ENCODE data around the gene LRRC56. TPM values are rescaled to one million over a fixed set of nuclear protein-coding genes. Genes with fewer than 3 reads are reported as not detected.

LRRC56 gene
- total RNA-seq (2014; rRNA removed; shearing (Covaris generic)) = 0.25 and 0.34 TPM in 2 replicates

GRCh38 chr11:536841-537621 is at the start of gene LRRC56:
Gene LRRC56 (plus strand): TSS chr11:537527. CDS start chr11:540685, 3,158 bp downstream.
- DNase-seq (ENCODE audit: low read depth) = peak; percentile 86

DNA sequence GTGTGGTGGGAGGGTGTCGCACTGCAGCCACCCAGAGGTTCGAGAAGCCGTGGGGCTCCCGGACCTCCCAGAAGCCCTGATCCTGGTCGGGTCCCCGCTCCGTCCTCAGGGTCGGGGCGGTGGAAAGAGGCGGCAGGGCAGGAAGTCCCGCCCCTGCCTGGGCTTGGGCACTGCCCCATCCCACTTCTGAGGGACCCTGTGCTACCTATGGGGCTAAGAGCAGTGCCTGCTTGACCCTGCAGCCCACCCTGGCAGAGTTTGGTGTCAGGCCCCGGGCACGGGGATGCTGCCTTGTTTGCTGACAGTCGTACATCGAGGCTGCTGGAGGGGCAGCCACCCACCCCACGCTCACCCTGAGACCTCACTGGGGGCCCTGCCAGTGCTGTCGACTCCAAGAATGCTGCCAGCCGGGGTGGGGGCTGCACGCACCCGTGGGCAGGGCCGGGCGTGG is 49.7 kb upstream of the LRRC56 start:
- DNase-seq (ENCODE audit: low read depth) = no peak

DNA sequence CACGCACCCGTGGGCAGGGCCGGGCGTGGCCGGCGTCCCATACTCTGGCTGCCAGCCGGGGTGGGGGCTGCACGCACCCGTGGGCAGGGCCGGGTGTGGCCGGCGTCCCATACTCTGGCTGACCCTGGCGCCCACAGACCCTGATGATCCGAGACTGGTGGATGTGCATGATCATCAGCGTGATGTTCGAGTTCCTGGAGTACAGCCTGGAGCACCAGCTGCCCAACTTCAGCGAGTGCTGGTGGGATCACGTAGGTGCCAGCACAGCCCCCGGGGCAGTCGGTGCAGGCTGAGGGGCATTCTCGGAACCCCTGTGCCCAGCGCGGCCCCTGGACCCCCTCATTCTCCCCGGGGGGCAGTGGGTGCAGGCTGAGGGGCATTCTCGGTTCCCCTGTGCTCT is 49.3 kb upstream of the LRRC56 start:
- DNase-seq (ENCODE audit: low read depth) = no peak

GRCh38 chr11:488579-488978 is 48.7 kb upstream of the LRRC56 start:
- DNase-seq (ENCODE audit: low read depth) = no peak

DNA sequence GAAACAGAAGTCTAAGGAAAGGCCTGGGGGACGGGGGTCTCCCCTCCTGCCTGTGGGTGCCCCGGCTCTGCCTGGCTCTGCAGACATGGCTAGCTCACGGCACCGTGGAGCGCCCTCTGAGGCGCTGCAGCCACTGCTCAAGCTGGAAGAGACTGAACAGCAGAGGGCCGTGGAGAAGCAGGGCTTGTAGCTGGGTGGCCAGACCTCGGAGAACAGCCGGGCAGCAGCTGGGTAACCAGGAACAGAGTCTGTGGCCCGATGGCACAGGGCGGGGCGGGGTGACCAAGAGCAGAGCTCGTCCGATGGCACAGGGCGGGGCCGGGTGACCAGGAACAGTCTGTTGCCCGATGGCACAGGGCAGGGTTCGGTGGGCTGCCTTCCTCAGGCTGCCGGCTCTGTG is 48.3 kb upstream of the LRRC56 start:
- DNase-seq (ENCODE audit: low read depth) = no peak

- DNase-seq (ENCODE audit: low read depth) = no peak
Measured at GRCh38 chr11:489610-490185, 47.6 kb upstream of the LRRC56 start.

DNA sequence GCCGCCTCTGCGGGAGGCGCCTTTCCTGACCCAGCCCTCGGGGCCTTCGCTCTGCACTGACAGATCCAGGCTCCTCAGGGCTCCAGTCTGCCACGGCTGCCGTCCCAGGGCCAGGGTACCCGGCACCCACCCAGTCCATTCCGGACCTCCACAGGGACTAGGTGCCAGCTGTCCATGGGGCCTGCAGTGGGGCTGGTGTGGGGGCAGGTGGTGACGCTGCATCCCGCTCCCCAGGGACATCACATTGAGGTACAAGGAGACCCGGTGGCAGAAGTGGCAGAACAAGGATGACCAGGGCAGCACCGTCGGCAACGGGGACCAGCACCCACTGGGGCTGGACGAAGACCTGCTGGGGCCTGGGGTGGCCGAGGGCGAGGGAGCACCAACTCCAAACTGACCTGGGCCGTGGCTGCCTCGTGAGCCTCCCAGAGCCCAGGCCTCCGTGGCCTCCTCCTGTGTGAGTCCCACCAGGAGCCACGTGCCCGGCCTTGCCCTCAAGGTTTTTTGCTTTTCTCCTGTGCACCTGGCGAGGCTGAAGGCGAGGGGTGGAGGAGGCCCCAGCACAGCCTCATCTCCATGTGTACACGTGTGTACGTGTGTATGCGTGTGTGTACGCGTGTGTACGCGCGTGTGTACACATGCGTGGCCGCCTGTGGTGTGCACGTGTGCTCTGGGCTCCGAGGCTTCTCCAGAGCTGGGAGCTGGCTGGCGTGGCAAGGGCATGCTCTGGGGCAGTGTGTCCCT is 47.0 kb upstream of the LRRC56 start:
- no peak for DNase-seq (ENCODE audit: low read depth)

DNA sequence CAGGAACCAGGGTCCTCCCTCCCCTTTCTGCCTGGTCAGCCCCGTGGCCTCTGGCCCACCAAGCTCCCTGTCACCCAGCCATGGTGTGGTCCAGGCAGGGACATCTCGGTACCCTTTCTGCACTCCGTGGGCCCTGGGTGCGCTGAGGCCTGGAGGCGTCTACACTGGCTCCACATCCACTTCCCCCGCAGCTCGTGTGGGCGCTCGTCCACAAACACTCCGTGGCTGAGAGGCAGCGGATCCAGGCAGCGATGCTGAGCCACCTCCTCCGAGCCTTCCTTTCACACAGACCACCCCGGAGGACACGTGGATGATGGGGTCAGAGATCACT is 46.4 kb upstream of the LRRC56 start:
- no peak for DNase-seq (ENCODE audit: low read depth)

GRCh38 chr11:491358-491757 is 46.0 kb upstream of the LRRC56 start:
- no peak for DNase-seq (ENCODE audit: low read depth)

DNA sequence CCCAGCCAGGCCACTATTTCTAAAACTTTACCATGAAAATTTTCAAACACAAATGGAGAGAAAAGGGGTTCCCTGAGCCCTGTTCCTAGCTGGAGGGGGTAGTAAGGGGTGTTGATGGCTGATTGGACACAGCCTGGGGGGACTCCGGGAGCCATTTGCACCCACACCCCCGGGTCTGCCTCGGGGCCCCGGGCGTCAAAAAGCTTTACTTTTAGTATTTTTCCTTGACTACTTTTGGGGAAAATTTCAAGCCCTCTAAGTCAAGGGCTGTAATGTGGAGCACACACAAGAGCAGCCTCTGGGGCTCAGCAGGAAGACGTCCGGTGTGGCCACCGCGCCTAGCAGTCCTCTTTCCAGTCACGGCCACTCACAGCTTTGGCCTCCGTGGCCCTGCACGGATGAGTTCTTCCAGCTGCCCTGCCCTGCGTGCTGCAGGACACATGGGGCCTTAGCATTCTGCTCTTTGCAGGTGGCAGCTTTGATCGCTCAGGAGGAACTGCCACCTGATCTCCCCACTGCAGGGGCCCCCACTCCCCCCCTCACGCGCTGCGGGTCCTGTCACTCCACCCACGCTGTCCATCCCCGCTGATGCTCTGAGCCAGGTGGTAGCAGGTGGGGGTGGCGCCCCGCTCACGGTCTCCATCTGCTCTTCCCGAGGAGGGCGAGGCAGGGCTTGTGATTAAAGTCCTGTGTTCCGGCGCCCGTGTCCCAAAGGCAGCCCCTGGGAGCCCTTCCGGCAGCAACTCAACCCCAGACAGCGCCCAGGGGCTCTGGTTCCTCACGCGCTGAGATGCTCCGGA is 44.7 kb upstream of the LRRC56 start:
- DNase-seq (ENCODE audit: low read depth) = no peak

DNA sequence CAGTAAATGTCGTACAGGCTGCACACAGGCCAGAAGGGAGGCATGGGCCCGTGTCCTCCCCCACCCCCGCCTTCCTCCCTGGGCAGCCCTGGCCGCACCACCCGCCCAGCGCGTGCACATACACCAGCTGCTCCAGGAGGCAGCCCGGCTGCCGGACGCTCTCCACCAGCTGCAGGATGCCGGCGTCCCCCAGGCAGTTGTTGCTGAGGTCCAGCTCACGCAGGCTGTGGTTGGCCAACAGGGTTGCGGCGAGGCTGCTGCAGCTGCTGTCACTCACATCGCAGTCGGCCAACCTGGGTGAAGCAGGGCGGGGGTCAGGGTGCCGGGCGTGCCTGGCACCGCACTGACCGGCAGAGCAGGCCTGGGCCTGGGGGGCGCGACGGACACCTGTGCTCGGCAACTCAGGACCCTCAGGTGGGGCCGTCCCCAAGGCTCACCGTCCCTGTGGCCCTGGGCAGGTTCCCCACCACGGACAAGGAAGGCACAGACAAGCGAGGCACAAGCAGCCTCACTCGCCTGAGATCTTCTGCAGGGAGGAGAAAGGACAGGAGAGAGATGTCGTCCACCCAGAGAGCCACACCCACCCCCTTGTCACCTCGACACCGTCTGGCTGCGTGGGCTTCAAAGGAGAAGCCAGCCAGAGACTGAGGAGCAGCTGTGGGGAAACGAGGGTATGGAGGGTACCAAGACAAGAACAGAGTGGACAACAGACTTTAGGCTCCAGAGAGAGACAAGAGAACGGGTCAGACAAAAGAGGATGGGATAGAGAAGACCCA is 42.4 kb upstream of the LRRC56 start:
- DNase-seq (ENCODE audit: low read depth) = no peak

GRCh38 chr11:495537-495931 is 41.8 kb upstream of the LRRC56 start:
- peak; percentile 7 for DNase-seq (ENCODE audit: low read depth)

- DNase-seq (ENCODE audit: low read depth) = no peak
Measured at GRCh38 chr11:496834-497564, 40.3 kb upstream of the LRRC56 start.

DNA sequence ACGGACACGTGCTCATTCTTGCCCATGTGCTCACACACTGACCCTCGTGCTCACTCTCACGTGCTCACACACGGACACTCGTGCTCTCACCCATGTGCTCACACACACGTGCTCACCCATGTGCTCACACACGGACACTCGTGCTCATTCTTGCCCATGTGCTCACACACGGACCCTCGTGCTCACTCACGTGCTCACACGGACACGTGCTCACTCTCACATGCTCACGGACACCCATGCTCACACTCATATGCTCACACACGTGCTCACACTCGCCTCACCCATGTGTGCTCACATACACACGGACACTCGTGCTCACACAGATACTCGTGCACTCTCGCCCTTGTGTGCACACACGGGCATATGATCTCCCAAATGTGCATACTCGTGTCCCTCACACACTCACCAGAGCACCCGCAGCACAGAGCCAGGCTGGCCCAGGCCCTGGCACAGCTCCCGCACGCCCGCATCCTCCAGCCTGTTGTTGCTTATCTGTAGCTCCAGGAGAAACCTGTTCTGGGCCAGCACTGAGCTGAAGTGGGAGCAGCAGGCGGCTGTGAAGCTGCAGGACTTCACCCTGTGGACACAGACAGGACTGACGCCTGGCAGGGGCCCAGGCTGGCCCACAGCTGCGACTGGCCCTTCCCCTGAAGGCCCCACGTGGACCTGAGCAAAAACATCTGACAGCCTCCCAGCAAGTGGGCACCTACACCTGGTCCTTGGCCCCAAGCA is 39.6 kb upstream of the LRRC56 start:
- no peak for DNase-seq (ENCODE audit: low read depth)

- DNase-seq (ENCODE audit: low read depth) = no peak
Measured at GRCh38 chr11:498297-499181, 38.8 kb upstream of the LRRC56 start.

GRCh38 chr11:499201-500076 is 37.9 kb upstream of the LRRC56 start:
- DNase-seq (ENCODE audit: low read depth) = no peak

DNA sequence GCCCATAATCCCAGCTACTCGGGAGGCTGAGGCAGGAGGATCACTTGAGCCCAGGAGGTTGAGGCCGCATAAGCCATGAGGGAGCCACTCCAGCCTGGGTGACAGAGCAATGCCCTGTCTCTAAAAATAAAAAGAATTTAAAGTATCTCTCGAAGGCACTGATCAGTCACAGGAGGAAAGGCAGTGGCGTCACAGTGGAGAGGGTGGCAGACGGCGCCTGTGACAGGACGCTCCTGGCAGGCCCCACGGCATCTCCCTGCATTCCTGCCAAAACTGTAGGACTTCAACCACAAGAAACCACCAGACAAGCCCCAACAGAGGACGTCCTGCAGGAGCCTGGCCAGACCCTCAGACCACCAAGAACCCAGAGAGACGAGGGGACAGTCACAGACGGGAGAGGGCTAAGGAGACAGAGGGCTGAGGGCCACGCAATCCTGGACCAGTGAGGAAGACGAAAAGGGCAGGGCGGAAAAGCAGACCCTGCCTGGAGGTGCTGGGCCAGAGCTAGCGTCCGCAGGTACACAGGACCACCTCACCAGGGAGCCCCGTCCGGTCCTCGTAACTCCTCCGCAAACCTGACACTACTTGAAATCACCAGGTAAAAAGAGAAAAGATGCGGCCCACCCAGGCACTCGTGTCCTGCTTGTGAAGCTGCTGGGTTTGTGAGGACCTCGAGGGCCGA is 36.2 kb upstream of the LRRC56 start:
- no peak for DNase-seq (ENCODE audit: low read depth)
